D721Med (cell line): Measurements from ENCODE around the gene TNS2.
"Not testable (repeated sequence)": the region's sequence is repeated elsewhere in the genome, so short reads cannot be mapped to it uniquely, and the experiment has no call there.

ENCODE experiments used
- DNase-seq: peaks from one replicate; pipeline ENCODE4 v3.0.0; 2011; ENCODE audit warnings: low spot score; ENCODE audit not compliant: insufficient read length
- FAIRE-seq: peaks from 2 replicates; lab custom pipeline; 2011; peaks lifted over from hg19 to GRCh38; lab: Jason Lieb, UNC
- TF ChIP-seq, protein P1 (sequence below): IDR thresholded peaks from 2 replicates; pipeline ENCODE4 v1.5.1; 2012; ENCODE audit warnings: mild to moderate bottlenecking, control low read depth; ENCODE audit not compliant: insufficient read depth; ENCODE audit errors: missing control alignments

TNS2 gene

DNA sequence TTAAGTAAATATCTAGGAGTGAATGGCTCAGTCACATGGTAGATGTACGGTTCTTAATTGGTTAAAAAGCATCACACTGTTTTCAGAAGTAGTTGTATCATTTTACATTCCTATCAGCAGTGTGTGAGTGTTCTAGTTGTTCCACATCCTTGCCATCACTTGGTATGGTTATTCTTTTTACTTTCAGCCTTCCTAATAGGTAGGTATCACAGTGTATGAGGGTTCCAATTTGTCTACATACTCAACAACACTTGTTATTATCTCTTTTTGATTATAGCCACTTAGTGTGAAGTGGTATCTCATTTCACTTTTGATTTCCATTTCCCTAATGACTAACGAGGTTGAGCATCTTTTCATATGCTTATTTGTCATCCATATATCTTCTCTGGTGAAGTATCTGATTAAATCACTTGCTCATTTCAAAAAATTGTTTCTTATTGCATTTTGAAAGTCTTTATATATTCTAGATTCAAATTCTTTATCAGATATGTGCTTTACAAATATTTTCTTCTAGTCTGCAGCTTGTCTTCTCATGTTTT lies 32.8 kb downstream of the TNS2 start:
- DNase-seq (no peak), FAIRE-seq (no peak)
- TF ChIP-seq, protein P1, sequence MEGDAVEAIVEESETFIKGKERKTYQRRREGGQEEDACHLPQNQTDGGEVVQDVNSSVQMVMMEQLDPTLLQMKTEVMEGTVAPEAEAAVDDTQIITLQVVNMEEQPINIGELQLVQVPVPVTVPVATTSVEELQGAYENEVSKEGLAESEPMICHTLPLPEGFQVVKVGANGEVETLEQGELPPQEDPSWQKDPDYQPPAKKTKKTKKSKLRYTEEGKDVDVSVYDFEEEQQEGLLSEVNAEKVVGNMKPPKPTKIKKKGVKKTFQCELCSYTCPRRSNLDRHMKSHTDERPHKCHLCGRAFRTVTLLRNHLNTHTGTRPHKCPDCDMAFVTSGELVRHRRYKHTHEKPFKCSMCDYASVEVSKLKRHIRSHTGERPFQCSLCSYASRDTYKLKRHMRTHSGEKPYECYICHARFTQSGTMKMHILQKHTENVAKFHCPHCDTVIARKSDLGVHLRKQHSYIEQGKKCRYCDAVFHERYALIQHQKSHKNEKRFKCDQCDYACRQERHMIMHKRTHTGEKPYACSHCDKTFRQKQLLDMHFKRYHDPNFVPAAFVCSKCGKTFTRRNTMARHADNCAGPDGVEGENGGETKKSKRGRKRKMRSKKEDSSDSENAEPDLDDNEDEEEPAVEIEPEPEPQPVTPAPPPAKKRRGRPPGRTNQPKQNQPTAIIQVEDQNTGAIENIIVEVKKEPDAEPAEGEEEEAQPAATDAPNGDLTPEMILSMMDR, result no peak

DNA sequence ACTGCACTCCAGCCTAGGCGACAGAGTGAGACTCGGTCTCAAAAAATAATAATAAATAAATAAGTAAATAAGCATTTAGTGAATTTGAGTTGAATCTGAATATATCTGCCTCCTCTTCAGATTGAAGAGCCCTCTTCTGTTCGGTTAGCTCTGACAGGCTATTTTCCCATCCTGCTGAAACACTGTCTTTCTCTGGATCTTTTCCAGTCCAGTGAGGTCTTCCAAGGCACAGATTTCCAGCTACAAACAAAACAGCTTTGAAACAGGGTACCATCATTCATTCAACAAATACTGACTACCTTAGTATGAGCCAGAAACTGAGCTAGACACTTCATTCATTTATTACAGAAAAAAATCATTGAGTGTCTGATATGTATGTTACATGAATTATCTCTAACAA lies 36.5 kb downstream of the TNS2 start:
- TF ChIP-seq, protein P1, result no peak
- no peak for FAIRE-seq
- no peak for DNase-seq

DNA sequence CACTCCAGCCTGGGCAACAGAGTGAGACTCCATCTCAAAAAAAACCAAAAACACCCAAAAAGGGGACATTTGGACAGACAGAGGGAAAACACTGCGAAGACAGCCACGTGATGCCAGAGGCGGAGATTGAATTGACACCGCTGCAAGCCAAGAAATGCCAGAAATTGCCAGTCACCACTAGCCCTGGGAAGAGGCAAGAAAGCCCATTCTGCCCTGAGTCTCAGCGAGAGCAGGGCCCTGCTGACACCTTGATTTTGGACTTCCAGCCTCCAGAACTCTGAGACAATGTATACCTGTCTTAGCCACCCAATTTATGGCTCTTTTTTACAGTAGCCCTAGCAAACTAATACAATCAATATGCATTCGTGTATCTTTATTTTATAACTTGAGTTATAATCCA lies 40.2 kb downstream of the TNS2 start:
- TF ChIP-seq, protein P1, result no peak
- DNase-seq (no peak), FAIRE-seq (no peak)

DNA sequence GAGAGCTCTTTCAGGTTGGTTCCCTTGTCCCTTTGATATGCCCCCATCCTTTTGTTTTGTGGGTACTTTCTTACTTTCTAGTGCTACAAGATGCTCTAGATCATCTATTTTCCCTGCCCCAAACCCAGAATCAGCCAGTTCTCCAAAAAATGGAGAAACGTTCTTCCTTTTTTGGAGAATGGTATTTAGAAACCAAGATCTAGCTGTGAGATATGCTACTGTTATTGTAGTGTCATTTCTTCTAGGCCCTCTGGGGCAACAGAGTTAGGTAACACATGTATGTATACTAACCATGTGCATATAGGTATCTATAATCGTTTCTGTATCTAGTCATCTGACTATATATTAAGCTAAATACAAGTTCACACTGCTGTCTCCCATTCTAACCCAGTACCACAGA lies 40.7 kb downstream of the TNS2 start:
- FAIRE-seq, result no peak
- DNase-seq, result peak; percentile 2
- TF ChIP-seq, protein P1, result no peak

DNA sequence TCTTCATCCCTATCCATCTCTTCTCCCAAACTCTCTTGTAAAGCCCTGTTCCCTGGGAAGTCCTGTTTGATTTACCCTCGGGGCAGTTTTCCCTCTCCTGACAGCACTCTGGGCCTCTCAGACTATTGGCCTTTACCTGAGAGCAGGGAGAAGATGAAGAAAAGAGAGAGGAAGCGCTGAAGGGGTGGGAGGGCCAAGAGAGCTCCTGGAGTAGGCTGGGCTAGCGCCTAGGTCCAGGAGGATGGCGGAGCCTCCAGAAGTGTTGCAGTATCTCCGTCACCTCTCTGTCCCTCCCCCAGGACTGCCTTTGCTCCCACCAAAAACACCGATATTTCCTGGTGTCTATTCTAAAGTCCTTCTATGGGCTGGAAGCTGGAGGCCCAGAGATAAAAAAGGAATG lies 41.9 kb downstream of the TNS2 start:
- FAIRE-seq (no peak), DNase-seq (no peak)
- TF ChIP-seq, protein P1, result no peak

DNA sequence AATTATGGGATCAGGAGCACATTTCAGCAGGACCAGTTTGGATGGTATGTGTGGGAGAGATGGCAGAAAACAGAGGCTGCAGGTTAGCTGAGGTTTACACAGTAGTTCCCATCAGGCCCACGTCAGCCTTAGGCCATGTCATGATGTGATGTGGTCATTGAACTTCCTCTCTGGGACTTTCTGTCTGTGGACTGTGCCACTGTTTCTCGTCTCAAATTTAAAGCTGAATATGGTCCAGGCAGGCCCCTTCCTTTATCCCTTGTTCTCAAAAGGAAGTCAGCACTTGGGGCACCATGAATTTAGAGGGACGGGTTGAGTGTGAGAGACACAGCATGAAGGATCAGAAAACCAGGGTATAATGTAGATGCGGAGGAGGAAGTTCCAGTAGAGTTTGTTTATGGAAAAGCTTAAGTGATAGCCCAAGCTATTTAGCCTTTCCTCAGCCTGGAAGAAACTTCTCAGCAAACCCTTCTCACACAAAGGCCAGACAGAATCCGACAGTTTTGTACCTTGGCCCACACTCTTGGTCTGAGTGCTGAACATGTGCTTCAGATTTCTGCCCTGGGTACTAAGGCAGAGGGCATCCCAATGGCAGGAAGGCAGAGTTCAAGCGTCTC lies 44.0 kb downstream of the TNS2 start:
- TF ChIP-seq, protein P1, result no peak
- DNase-seq (no peak), FAIRE-seq (no peak)

DNA sequence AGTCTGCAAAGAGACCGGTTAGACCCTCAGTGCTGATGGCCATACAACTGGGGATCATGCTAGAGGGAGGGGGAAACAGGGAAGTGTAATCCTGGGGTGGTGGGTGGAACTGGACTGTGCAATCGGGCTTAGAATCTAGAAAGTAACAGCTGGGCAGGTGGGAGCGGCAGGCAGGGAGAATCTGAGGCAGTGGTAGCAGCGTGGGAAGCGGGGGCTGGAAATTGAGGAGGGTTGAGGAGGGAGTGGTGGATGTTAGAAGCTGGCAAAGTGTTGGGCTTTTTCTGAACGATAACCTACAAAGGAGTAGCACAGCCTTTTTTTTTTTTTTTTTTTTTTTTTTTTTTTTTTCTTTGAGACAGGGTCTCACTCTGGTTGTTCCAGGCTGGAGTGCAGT lies 44.5 kb downstream of the TNS2 start:
- no peak for DNase-seq
- TF ChIP-seq, protein P1, result no peak
- FAIRE-seq, result no peak

DNA sequence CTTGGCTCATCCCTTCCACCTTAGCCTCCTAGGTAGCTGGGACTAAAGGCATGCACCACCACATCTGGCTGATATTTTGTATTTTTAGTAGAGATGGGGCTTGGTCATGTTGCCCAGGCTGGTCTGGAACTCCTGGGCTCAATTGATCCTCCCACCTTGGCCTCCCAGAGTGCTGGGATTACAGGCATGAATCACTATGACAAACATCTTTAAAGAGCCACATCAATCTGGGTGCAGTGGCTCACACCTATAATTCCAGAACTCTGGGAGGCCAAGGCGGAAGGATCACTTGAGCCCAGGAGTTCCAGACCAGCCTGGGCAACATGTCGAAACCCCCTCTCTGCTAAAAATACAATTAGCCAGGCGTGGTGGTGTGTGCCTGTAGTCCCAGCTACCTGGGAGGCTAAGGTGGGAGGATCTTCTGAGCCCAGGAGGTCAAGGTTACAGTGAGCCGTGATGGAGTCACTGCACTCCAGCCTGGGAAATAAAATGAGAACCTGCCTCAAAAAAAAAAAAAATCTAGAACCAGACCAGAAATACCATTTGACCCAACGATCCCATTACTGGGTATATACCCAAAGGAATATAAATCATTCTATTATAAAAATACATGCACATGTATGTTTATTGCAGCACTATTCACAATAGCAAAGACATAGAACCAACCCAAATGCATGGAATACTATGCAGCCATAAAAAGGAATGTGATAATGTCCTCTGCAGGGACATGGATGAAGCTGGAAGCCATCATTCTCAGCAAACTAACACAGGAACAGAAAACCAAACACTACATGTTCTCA lies 45.1 kb downstream of the TNS2 start:
- DNase-seq, FAIRE-seq: not testable (repeated sequence)

DNA sequence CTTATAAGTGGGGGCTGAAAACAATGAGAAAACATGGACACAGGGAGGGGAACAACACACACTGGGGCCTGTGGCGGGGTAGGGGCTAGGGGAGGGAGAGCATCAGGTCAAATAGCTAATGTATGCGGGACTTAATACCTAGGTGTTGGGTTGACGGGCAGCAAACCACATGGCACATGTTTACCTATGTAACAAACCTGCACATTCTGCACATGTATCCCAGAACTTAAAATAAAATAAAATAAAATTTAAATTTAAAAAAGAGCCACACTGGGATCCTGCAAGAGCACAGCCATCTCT lies 45.7 kb downstream of the TNS2 start:
- not testable (repeated sequence) for FAIRE-seq

More for the DNA sequence above, 45.7 kb downstream of the TNS2 start:
- DNase-seq, result not testable (repeated sequence)
